Urothelium cell line (cell line): Measurements from ENCODE around the gene SH3BP4.
A peak's percentile ranks its signal among the peaks of the same experiment; 100 is the strongest.

ENCODE experiments used
- DNase-seq: peaks from one replicate; pipeline ENCODE4 v3.0.0; 2011; ENCODE audit warnings: low spot score, mixed read lengths
- FAIRE-seq: peaks from 2 replicates; lab custom pipeline; 2011; peaks lifted over from hg19 to GRCh38; lab: Jason Lieb, UNC

The SH3BP4 gene

DNA sequence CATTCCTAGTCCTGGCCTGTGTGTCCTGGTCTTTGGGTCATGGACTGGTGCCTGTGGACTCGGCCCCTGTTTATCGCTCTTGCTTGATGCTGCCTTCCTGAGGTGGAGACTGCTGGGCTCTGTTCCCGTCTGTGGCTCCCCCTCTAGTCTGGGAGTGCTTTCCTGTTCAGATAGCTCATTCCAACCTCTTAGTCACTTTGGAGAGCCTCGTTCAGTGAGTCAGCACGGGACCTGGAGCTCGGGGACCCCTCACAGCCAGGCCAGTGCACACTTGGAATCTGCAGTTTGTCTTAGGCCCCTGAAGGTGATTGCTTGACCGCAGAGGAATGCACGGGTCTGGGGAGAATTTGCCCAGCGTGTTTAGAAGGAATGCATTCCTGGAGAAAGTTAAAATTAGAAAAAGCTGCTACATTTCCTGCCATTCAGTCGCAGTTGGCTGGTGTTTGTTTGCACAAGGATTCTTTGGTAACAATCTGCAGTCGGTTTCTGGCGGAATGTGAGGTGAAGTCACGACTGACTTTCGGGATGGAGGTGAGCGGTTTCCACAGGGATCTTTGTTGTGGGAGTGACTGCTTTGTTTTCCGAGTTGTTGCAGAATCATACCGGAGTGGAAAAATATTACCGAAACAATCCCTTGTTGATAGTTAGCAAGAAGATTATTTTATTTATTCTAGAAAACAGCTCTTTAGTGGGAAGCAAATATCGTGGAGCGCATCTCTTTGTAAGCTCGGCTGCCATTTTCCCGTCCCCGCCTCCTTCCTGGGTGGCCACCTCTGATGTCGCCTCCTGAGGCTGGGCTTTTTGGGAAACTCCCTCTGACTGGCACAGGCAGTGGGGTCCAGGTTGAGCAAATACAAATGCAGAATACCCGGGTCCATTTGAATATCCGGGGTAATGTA is 29.6 kb downstream of the SH3BP4 start:
- FAIRE-seq (no peak), DNase-seq (peak; percentile 92)

DNA sequence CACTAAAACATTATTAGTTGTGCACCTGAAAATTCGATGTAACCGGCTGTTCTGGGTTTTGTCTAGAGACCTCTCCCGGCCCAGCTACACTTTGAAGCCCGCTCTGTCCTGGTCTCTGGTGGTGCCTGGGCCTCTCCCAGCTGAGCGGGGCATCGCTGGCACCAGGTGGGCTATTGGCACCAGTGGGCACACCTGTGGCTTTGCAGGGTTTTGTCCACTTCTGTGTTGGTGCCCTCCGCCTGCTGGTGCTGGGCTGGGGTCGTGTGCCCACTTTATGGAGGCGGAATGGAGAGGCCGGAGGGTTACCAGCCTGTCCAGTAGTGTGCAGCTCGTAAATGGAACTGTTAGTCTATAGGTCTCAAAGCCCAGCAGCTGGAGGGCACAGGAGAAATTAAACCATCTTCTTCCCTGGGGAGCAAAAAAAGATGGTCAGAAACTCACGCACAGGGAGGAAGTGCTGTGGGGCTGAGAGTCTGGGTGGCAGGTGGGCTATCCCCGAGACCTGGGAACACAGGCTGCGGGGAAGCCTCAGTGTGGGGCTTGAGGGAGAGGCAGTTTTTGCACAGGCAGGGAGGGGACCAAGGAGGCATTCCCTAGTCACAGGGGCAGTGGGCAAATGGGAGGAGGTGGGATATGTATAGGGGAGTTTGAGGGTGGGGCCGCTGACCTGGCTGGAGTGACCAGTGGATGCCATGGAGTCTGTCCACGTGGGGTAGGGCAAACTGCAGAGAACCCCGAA is 30.4 kb downstream of the SH3BP4 start:
- FAIRE-seq (no peak), DNase-seq (no peak)

DNA sequence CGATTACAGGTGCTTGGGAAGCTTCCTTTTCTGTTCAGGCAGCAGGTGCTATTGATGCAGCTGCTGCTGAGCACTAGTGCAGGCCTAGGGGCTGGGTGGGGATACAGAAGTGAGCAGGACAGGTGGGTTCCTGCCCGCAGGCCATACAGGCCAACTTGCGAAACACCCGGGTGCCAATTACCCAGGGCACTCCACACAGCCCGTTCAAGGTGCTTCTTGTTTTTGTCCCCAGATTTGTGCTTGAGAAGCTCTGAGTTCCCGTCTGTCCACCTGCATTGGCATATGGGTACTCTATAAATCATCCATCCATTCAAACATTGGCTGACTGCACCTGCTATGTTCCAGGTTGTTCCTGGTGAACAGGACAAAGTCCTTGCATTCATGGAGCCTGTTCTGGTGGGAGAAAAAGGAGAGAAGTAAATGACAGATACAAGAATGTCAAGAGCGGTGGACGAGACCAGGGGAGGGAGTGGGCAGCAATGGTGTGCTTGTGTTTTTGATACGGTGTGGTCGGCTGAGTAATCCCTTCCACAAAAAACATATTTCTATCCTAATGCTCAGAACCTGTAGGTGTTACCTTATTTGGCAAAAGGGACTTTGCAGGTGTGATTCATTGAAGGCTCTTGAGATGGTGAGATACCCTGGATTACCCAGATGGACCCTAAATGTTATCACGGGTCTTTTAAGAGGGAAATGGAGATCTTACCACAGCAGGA is 31.4 kb downstream of the SH3BP4 start:
- no peak for DNase-seq
- FAIRE-seq, result no peak

DNA sequence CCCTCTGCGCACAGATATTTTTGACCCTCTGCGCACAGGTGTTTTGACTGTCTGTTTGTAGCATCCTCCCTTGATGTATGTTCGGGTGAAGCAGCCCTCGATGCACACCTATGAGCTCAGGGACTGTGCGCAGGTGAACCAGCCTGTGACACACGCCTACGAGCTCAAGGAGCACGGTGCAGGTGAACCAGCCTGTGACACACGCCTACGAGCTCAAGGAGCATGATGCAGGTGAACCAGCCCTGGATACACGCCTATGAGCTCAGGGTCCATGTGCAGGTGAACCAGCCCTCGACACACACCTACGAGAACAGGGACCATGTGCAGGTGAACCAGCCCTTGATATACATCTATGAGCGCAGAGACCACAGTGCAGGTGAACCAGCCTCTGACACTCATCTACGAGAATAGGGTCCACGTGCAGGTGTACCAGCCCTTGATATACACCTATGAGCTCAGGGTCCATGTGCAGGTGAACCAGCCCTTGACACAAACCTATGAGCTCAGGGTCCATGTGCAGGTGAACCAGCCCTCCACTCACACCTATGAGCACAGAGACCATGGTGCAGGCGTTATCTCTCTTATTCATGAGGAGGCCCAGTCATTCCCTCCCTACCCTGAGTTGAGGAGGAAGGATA is 33.9 kb downstream of the SH3BP4 start:
- FAIRE-seq (no peak), DNase-seq (no peak)

DNA sequence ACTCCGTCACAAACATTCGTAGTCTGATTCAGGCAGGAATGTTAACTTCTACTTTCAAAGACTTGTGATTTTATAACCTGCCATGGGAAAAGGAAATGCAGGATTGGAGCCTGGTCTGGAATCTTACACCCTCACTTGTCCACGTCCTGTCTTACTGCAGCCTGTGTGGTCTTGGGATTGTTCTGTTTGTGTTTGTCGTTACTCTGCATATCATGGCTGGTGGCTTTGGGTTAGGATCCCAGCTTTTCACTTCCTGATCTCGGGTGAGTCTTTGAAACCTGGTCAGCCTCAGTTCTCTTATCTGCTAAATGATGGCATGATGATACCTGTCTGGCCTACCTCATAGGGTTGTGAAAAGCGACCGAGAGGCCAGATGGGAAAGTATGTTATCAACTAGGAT is 34.6 kb downstream of the SH3BP4 start:
- no peak for FAIRE-seq

DNA sequence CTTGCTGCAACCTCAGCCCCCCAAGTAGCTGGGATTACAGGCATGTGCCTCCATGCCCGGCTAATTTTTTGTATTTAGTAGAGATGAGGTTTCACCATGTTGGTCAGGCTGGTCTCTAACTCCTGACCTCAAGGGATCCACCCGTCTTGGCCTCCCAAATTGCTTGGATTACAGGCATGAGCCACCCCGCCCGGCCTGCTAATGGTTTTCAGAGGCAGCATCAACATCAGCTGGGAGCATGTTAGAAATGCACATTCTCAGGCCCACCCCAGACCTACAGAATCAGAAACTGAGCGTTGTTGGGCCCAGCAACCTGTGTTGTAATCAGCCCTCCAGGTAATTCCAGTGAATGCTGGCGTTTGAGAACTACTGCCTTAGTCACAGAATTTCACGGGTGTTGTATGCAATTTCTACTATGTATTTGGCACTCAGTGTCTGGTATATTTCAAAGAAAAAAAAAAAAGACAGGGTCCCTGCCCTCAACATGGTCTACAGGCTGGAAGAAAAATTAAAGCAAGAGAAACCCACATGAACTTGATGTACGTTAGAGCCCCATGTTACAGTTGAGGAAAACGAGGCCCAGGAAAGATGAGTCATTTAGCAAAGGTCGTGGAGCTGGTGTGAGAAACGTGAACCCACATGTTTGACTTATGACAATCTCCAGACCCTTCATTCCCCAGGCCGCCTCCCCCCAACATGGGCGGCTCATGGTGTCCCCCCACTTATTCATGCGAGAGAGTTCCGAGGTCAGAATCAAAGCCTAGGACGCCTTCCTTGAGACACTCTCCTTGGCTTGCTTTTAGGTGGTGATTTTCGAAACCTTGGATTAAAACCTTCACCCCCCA is 35.3 kb downstream of the SH3BP4 start:
- DNase-seq (no peak), FAIRE-seq (no peak)

More for the DNA sequence above, 34.6 kb downstream of the SH3BP4 start:
- DNase-seq, result no peak

DNA sequence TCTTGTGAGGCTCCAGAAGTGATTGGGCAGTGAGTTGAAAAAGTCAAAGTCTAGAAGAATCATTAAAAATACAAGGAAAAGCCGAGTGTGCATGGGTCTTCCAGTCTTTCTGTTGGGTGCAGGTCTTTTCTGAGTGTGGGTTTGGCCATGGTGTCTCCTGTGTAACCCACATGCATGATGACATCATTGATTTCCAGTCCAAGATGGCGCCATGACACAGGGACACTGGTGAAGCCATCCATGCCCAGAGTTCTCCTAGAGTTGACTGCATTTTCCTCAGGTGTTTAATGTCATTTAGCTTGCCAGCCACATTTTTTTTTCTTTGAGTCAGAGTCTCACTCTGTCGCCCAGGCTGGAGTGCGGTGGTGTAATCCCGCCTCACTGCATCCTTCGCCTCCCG is 35.9 kb downstream of the SH3BP4 start:
- no peak for FAIRE-seq

DNA sequence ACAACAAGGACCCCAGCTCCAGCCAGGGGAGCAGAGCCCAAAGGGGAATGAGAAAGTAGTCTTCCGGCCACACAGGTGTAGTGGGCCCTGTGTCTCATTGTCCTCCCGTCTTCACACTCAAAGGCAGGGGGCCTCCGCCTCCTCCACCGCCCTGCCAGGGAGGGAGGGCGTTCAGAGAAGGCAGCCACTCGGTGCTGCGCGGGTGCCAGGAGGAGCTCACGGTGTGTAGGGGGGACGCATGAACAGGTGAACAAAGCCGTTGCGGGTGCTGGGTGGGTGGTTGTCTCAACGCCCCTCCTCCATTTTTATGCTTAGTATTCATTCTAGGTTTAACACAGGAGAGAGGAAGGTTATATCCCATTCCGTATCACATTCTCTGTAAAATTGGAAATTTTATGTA is 36.7 kb downstream of the SH3BP4 start:
- no peak for DNase-seq
- no peak for FAIRE-seq

More for the DNA sequence above, 35.9 kb downstream of the SH3BP4 start:
- no peak for DNase-seq

DNA sequence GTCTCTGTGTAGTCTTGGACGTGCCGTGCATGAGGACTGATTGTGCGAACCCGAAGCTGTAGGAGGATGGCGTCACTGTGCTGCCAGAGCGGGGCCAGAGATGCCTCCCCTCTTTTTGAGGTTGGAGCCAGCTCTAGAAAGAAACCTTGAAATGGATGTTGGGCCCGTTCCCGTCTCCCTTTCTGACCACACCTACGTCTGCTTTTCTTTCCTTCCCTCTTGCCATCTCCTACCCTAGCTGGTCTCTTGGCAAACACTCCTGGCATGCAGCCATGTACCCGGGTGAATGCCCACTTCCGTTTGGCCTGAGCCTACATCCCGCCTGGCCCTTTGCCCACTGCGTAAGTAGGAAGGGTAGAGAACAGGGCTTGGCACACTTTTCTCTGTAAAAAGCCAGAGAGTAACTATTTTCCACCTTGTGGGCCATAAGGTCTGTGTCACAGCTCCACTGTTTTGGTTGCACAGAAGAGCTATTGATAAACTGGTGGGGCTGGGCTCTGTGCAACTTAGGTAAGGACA is 37.4 kb downstream of the SH3BP4 start:
- DNase-seq (peak; percentile 81), FAIRE-seq (no peak)

DNA sequence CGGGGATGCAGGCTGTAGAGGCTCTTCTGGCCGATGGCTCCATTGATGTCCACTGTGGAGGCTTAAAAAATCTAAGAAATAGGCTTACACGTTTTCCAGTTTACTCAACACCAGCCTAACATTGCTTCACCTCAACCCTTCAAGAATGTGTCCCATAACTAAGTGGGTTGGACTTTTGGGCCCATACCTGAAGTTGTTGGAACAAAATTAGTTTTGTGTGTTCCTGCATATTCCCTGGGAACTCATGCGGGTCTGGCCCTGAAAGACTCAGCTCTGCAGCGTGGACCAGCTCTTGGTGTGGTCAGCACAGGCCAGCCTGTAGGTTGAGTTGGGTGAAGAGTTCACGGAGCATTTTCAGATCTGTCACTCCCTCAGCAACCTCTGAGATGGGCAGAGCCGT is 38.5 kb downstream of the SH3BP4 start:
- FAIRE-seq, result no peak
- DNase-seq, result no peak

DNA sequence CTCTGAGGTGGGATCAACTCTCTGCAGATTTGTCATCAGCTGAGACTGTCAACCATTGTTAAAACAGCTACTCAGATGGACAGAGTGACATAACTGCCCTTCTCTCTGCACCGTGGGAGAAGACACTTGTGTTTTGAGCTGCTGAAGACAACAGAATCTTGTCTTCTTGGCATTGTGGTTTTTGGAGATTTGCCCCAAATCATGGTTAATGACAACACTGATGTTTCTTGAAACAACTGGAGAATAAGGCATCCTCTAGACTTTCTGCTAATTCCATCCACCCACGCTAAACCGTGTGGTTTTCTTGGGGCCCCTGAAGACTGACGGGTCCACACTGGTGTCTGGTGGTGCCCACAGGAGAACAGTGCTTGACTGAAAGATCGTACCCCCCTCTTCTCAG is 39.5 kb downstream of the SH3BP4 start:
- FAIRE-seq, result peak; percentile 23

DNA sequence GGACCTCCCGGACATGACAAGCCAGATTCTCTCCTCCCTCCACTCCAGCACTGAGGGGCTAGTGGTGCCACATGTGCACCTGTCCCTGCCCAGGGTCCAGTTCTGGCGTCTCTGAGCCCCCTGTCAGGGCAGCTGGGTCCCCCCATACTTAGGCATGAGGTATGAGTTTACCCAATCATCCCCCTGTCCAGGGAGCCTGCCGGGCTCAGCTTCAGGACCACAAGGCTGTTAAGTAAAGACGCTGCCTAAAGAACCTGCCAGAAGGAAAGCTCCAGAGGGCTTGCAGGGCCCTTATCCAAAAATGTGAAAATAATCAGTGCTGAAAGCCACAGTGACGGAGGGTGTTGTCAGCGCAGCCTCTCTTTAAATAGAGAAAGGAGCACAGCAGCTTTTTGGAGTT is 40.0 kb downstream of the SH3BP4 start:
- DNase-seq (no peak), FAIRE-seq (no peak)

More for the DNA sequence above, 39.5 kb downstream of the SH3BP4 start:
- DNase-seq, result no peak

DNA sequence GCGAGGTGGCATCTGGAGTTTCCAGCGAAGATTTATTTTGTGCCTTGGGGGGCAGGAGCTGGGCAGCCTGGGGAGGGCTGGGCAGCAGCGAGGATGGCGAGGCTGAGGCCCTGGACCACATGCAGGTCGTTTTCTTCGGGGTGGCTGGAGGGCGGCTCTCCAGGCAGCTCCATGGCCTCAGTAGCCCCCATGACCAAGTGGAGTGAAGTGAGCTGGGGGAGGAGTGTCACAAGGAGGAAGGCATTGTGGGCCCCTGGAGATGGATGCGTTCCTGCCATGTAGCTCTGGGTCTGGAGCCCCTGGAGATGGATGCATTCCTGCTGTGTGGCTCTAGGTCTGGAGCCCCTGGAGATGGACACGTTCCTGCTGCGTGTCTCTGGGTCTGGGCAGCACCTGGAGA is 40.4 kb downstream of the SH3BP4 start:
- FAIRE-seq (no peak), DNase-seq (no peak)

DNA sequence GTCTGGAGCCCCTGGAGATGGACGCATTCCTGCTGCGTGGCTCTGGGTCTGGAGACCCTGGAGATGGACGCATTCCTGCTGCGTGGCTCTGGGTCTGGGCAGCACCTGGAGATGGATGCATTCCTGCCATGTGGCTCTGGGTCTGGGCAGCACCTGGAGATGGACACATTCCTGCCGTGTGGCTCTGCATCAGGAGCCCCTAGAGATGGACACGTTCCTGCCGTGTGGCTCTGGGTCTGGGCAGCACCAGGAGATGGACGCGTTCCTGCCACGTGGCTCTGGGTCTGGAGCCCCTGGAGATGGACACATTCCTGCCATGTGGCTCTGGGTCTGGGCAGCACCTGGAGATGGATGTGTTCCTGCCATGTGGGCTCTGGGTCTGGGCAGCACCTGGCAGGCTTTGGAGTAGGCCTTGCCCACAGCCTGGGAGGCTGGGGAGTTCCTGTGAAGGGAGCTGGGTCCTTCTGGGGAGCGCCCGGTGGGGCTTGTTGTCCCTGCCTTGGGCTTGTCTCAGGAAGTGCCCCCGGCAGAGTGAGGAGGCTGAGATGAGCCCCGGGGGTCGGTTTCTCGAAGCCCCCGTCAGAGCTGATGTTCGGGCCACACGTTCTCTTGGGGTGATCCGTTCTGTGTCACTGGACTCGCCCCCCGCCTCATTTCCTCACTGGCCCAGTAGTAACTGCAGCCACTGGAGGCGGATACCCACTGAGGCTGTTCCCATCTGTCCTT is 41.0 kb downstream of the SH3BP4 start:
- DNase-seq, result no peak
- no peak for FAIRE-seq

DNA sequence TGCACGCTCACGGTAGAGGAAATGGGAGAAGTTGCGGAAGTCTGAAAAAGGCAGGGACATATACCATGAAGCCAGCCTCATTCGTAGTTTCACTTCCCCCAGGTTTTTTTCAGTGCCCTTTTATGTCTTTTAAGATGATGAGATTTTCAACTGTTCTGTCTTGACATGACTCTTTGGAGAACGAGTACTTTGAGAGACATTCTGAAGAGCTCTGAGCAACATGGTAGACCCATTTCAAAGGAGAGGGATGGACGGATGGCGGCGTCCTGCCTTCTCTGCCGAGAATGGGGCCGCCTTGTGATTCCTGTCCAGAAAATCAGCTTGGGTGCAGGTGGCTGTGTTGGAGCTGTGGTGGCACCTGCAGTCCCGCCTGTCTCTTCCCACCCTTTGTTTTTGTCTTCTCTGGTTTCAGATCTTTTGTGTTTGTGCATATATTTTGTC is 41.7 kb downstream of the SH3BP4 start:
- FAIRE-seq (no peak), DNase-seq (no peak)

DNA sequence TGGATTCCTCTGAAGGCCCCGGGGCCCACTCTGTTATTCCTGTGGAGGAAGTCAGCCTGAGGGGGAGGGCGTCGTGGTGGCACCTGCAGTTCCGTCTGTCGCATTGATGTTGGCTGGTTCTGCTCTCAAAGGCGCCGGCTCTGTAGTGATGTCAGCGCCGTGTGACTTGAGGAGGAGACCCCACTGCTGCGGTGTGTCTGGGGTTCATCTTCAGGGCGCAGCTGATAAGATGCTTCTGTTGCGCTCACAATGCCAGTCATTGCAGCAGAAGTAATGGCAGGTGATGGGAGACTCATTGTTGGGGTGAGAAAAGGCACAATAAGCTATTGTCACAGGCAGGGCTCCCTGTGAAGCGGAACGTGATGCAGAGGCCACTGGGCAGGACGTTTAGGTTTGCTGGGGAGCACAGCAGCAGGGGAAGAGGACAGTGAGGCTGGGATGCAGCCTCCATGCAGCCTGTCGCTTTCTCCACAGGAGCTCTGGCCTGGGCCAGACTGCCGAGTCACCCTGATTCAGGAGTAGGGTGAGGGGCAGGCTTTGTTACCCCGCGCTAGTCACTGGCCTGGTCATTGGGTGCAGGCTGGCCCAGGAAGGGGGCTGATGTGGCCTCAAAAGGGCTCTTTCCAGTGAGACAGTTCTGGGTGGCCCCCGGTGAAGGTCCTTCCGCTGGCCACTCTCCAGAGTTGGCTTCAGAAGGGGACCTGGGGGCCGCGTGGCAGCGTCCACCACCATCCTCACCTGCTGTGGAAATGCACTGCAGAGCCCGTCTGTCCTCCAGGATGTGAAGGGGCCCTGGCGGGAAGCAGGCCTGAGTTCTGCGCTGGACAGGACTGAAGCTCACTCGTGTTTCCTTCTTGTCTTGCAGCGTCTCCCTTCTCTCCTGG is 42.9 kb downstream of the SH3BP4 start:
- FAIRE-seq (no peak), DNase-seq (no peak)

DNA sequence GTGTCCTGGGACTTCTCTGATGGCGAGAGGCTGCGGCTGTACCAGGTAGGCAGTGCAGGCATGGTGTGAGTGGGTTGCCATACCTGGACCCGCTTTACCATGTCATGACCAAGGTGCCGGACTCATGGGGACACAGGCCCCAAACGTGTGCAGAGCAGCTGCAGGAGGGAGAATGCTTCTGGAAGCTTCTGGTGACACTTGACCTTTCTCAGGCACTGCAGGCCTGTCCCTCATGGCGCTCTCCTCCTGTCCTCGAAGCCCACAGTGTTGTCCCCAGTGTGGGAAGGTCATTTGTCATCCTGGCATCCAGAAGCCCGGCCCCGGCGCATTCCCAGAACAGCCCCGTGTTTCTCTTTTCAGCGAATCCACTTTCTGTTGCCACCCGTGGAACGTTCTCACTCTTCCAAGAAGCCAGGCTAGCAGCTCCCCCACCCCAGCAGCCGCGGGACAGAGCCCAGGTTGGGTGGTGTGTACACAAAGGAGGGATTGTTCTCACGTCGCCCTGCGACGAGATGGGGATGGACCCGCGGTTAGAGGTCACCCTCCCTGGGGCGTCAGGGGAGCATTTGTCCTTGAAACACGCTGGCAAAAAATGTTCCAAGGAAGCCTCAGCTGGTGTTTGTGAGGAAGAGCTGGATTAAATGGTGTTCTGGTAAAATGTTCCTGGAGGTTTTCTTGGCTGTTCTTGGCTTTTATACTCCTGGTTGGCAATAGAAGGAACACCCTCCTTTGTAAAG is 43.7 kb downstream of the SH3BP4 start:
- no peak for FAIRE-seq
- DNase-seq, result peak; percentile 62
